Activated gamma-delta T cell (primary cell): ENCODE results near the gene LIN37.
"Not testable (repeated sequence)": the region's sequence is repeated elsewhere in the genome, so short reads cannot be mapped to it uniquely, and the experiment has no call there.

Experiments used
- DNase-seq: peaks from one replicate; lab custom pipeline; 2025; lab: John Stamatoyannopoulos, UW

Gene LIN37

GRCh38 chr19:35719402-35720162 lies 28.8 kb upstream of the LIN37 start:
- DNase-seq, result no peak

- DNase-seq, result no peak
These were observed 28.2 kb upstream of the LIN37 start for GRCh38 chr19:35720163-35720524.

GRCh38 chr19:35720648-35721047 lies 27.7 kb upstream of the LIN37 start:
- DNase-seq, result no peak

GRCh38 chr19:35721374-35721773 lies 27.0 kb upstream of the LIN37 start:
- no peak for DNase-seq

- DNase-seq, result no peak
These were observed 25.9 kb upstream of the LIN37 start for GRCh38 chr19:35722461-35722860.

- no peak for DNase-seq
These were observed 25.5 kb upstream of the LIN37 start for GRCh38 chr19:35722897-35723296.

GRCh38 chr19:35723671-35724070 lies 24.7 kb upstream of the LIN37 start:
- no peak for DNase-seq

- not testable (repeated sequence) for DNase-seq
These were observed 24.2 kb upstream of the LIN37 start for GRCh38 chr19:35724132-35724531.

GRCh38 chr19:35724560-35724959 lies 23.8 kb upstream of the LIN37 start:
- no peak for DNase-seq

GRCh38 chr19:35725216-35725861 lies 23.0 kb upstream of the LIN37 start:
- no peak for DNase-seq

GRCh38 chr19:35727053-35727955 lies 21.1 kb upstream of the LIN37 start:
- no peak for DNase-seq

GRCh38 chr19:35727956-35728706 lies 20.2 kb upstream of the LIN37 start:
- DNase-seq, result no peak

- no peak for DNase-seq
These were observed 19.4 kb upstream of the LIN37 start for GRCh38 chr19:35729021-35729420.

- DNase-seq, result no peak
These were observed 18.6 kb upstream of the LIN37 start for GRCh38 chr19:35729763-35730162.

GRCh38 chr19:35730326-35730725 lies 18.1 kb upstream of the LIN37 start:
- DNase-seq, result no peak

GRCh38 chr19:35731353-35731752 lies 17.0 kb upstream of the LIN37 start:
- DNase-seq, result no peak

GRCh38 chr19:35731779-35732405 lies 16.5 kb upstream of the LIN37 start:
- no peak for DNase-seq

GRCh38 chr19:35732540-35733179 lies 15.7 kb upstream of the LIN37 start:
- DNase-seq, result no peak

GRCh38 chr19:35733180-35734125 lies 14.9 kb upstream of the LIN37 start:
- no peak for DNase-seq

- DNase-seq, result no peak
These were observed 14.1 kb upstream of the LIN37 start for GRCh38 chr19:35734273-35734672.
